Chondrocyte (in vitro differentiated cells): Measurements from ENCODE around the gene ELOVL5. TPM values are rescaled to one million over a fixed set of nuclear protein-coding genes. Genes with fewer than 3 reads are reported as not detected.

ENCODE experiments used
- DNase-seq: peaks from one replicate; pipeline ENCODE4 v3.0.0; 2021; ENCODE audit warnings: mixed read lengths, low spot score
- H3K27ac Mint-ChIP-seq: one replicate; pipeline ENCODE4 v1.8.0; 2021; ENCODE audit warnings: mild to moderate bottlenecking, moderate library complexity, mixed read lengths; ENCODE audit not compliant: unreplicated experiment
- H3K27me3 Mint-ChIP-seq: 2 replicates; pipeline ENCODE4 v1.8.0; 2021; ENCODE audit warnings: low read depth, mixed read lengths
- H3K36me3 Mint-ChIP-seq: 2 replicates; pipeline ENCODE4 v1.8.0; 2021; ENCODE audit warnings: low read depth, mixed read lengths
- H3K4me1 Mint-ChIP-seq: 2 replicates; pipeline ENCODE4 v1.8.0; 2021; ENCODE audit warnings: low read depth, mild to moderate bottlenecking, mixed read lengths
- H3K4me3 Mint-ChIP-seq: one replicate; pipeline ENCODE4 v1.8.0; 2021; ENCODE audit warnings: mild to moderate bottlenecking, moderate library complexity, mixed read lengths; ENCODE audit not compliant: unreplicated experiment
- H3K9me3 Mint-ChIP-seq: 2 replicates; pipeline ENCODE4 v1.8.0; 2021; ENCODE audit warnings: low read depth, mixed read lengths
- total RNA-seq: library from RNA; stranded (reverse); gene quantifications from 3 replicates; pipeline ENCODE4 v1.2.1, GENCODE V29; 2021
- TF ChIP-seq, protein P1 (sequence below): fragments of 200-600 bp; sonication (generic); IDR thresholded peaks from 2 replicates; pipeline ENCODE4 v1.5.0; 2021; ENCODE audit warnings: antibody characterized with exemption, mild to moderate bottlenecking, moderate library complexity

The ELOVL5 gene
- total RNA-seq, 1 donor from 2014 or later: 102 TPM

- no peak for DNase-seq
- TF ChIP-seq, protein P1, sequence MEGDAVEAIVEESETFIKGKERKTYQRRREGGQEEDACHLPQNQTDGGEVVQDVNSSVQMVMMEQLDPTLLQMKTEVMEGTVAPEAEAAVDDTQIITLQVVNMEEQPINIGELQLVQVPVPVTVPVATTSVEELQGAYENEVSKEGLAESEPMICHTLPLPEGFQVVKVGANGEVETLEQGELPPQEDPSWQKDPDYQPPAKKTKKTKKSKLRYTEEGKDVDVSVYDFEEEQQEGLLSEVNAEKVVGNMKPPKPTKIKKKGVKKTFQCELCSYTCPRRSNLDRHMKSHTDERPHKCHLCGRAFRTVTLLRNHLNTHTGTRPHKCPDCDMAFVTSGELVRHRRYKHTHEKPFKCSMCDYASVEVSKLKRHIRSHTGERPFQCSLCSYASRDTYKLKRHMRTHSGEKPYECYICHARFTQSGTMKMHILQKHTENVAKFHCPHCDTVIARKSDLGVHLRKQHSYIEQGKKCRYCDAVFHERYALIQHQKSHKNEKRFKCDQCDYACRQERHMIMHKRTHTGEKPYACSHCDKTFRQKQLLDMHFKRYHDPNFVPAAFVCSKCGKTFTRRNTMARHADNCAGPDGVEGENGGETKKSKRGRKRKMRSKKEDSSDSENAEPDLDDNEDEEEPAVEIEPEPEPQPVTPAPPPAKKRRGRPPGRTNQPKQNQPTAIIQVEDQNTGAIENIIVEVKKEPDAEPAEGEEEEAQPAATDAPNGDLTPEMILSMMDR: no peak
- H3K4me1 Mint-ChIP-seq: peaks cover 12% of the 10 kb centered on the region
These were observed 28.0 kb upstream of the ELOVL5 start for GRCh38 chr6:53376661-53377226.

DNA sequence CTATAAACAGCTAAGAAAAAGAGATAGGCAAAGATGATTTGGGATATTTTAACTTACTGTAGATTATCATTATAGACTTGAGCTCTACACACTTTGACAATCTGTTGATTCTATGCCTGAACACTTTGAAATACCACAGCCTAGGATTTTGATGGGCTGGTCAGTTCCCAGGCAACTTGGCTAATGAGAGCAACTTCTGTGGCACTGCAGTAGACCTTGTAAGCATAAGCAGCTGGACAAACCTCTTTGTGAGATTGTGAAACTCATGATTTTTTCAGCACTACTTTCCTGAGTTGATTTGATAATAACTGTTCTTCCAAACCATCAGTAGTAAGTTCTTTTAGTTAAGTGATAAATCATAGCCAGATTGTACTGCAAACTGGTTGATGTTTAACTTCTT, 27.1 kb upstream of the ELOVL5 start:
- no peak overlapping the region for H3K4me3 Mint-ChIP-seq
- H3K4me1 Mint-ChIP-seq: peaks cover 12% of the 10 kb centered on the region
- H3K27ac Mint-ChIP-seq: no peak overlapping the region
- H3K9me3 Mint-ChIP-seq: no peaks in the 10 kb centered on the region
- TF ChIP-seq, protein P1: no peak
- no peak for DNase-seq
- H3K27me3 Mint-ChIP-seq: peaks cover 6% of the 10 kb centered on the region
- H3K36me3 Mint-ChIP-seq: no peaks in the 10 kb centered on the region

More at GRCh38 chr6:53376661-53377226, 28.0 kb upstream of the ELOVL5 start:
- Mint-ChIP-seq H3K4me3 (no peak overlapping the region), H3K36me3 (no peaks in the 10 kb centered on the region), H3K27ac (no peak overlapping the region), H3K27me3 (peaks cover 6% of the 10 kb centered on the region), H3K9me3 (no peaks in the 10 kb centered on the region)

DNA sequence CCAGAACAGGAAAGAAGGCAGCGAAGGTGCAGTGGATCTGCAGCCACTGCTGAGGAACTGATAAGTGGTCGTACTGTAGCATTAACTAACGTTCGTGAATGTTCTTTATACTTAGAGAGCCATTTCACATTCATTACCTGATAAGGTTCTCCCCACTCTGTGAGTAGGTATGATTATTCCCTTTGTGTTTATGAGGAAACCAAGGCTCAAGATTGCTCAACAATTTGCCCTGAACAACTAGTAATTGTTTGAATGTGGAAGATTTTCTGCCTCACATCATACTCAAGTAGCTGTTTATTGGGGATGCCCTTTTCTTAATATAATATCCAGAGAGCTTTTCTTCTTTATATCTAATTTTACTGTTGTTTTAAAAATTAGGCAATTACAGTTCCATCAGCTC, 24.9 kb upstream of the ELOVL5 start:
- DNase-seq: no peak
- Mint-ChIP-seq H3K9me3 (no peaks in the 10 kb centered on the region), H3K4me1 (peaks cover 18% of the 10 kb centered on the region), H3K27ac (no peak overlapping the region), H3K36me3 (no peaks in the 10 kb centered on the region), H3K4me3 (no peak overlapping the region), H3K27me3 (peaks cover 6% of the 10 kb centered on the region)
- TF ChIP-seq, protein P1: no peak

- Mint-ChIP-seq H3K36me3 (no peaks in the 10 kb centered on the region), H3K9me3 (peaks cover 4% of the 10 kb centered on the region), H3K4me3 (no peak overlapping the region), H3K27ac (no peak overlapping the region), H3K27me3 (peaks cover 5% of the 10 kb centered on the region), H3K4me1 (peaks cover 6% of the 10 kb centered on the region)
- TF ChIP-seq, protein P1: no peak
- no peak for DNase-seq
These were observed 21.2 kb upstream of the ELOVL5 start for GRCh38 chr6:53369876-53370515.

GRCh38 chr6:53369051-53369450, 20.3 kb upstream of the ELOVL5 start:
- no peak overlapping the region for H3K4me3 Mint-ChIP-seq
- peaks cover 4% of the 10 kb centered on the region for H3K9me3 Mint-ChIP-seq
- H3K4me1 Mint-ChIP-seq: peaks cover 6% of the 10 kb centered on the region
- TF ChIP-seq, protein P1: no peak
- no peak overlapping the region for H3K27ac Mint-ChIP-seq
- H3K36me3 Mint-ChIP-seq: no peaks in the 10 kb centered on the region
- DNase-seq: no peak
- no peaks in the 10 kb centered on the region for H3K27me3 Mint-ChIP-seq
